ENCODE measurements around the gene SF3B2. TPM values are rescaled to one million over a fixed set of nuclear protein-coding genes. Genes with fewer than 3 reads are reported as not detected.

The SF3B2 gene
- total RNA-seq, 2 experiments from 2014 or later, result 256 to 281 TPM

DNA sequence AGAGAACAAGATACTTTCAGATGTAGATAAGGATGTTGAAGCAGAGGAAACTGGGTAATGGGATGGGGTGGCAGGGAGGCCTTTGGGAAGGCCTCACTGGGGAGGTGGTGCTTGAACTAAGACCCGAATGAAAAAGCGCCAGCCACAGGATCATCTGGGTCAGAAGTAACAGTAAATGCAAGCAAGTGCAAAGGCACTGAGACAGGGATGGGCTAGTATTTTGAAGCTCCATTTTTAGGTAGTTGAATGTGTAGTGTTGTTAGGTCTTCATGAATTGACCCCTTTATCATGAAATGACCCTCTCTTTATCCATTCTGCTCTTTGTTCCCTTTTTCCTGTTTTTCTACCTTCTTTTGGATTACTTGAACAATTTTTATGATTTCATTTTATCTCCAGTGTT, 11.7 kb downstream of the SF3B2 start:
- CTCF ChIA-PET, result interaction anchor here (1.2 to 10.7 kb wide), 4 partner anchors 19 to 71 kb away, joined by 3 to 95 read pairs (median 6); no protein-coding TSS in a partner anchor
- peaks cover 38% of the 10 kb centered on the region for H3K4me1 Mint-ChIP-seq

DNA sequence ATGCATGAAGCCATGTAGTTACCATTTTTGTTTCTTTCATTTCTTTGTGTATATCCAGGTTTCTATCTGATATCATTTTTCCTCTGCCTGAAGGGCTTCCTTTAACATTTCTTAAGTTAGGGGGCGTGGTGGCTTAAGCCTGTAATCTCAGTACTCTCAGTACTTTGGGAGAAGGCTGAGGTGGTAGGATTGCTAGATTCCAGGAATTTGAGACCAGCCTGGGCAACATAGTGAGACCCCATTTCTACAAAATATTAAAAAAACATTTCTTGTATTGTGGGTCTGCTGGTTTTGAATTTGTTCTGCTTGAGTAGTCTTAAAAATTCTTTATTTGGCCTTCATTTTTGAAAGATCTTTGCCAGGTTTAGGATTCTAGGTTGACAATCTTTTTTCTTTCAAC, 12.4 kb downstream of the SF3B2 start:
- no peaks in the 10 kb centered on the region for H3K9me3 Mint-ChIP-seq (ENCODE audit: low read depth)
- CTCF ChIA-PET, result interaction anchor here (1.7 to 10.7 kb wide), 4 partner anchors 11 to 71 kb away, joined by 4 to 95 read pairs (median 50); partner anchors contain the start of gene SF3B2
- H3K4me1 Mint-ChIP-seq, result peaks cover 45% of the 10 kb centered on the region
- no peak overlapping the region for H3K4me3 Mint-ChIP-seq
- DNase-seq (no peak), ATAC-seq (no peak)
- H3K36me3 Mint-ChIP-seq, result peaks cover 74% of the 10 kb centered on the region
- no peak overlapping the region for H3K27ac Mint-ChIP-seq
- H3K27me3 Mint-ChIP-seq, result no peaks in the 10 kb centered on the region

More for the DNA sequence above, 11.7 kb downstream of the SF3B2 start:
- ATAC-seq (no peak), DNase-seq (no peak)
- no peaks in the 10 kb centered on the region for H3K9me3 Mint-ChIP-seq (ENCODE audit: low read depth)
- peak overlapping the region; percentile 10 for H3K27ac Mint-ChIP-seq
- H3K27me3 Mint-ChIP-seq, result no peaks in the 10 kb centered on the region
- peaks cover 80% of the 10 kb centered on the region for H3K36me3 Mint-ChIP-seq
- no peak overlapping the region for H3K4me3 Mint-ChIP-seq

DNA sequence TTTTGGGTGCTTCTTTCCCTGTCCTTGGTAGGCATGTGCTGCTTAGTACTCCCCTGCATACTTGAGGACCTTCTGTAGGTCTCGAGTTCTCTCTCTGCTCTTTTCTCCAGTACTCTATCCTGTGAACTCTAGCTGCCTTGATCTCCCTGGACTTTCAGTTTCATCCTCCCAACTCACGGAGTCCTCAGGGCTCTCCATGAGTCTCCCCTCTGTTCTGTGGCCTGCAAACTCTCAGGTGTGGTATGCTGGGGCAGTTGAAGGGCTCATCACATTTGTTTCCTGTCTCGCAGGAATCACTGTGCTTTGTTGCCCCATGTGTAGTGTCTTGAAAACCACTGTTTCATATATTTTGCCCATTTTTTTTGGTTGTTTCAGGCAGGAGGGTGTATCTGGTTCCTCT, 14.6 kb downstream of the SF3B2 start:
- DNase-seq, result no peak
- Mint-ChIP-seq H3K4me3 (no peak overlapping the region), H3K27me3 (no peaks in the 10 kb centered on the region), H3K36me3 (peaks cover 60% of the 10 kb centered on the region), H3K27ac (peak overlapping the region; percentile 63), H3K4me1 (peaks cover 41% of the 10 kb centered on the region), H3K9me3 (ENCODE audit: low read depth) (no peaks in the 10 kb centered on the region)
- ATAC-seq, result no peak
- CTCF ChIA-PET, result interaction anchor here (1.2 to 10.7 kb wide), 8 partner anchors 8 to 155 kb away, joined by 3 to 95 read pairs (median 33); partner anchors contain the start of gene SF3B2

DNA sequence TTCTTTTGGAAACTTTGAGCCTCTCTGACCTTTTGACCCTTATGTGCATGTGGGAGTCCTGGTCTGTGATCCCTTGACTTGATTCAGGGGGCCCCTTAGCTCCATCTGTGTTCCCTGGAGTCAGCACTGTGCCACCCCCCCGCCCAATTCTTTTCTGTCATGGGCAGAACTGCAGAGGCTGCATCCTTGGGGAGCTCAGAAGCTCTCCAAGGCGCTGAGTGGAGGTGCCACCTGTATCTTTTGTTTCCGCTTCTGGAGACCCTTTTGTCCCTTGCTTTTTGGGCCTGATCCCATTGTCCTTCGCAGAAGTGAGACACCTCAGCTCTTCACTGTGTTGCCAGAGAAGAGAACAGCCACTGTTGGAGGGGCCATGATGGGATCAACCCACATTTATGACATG, 15.5 kb downstream of the SF3B2 start:
- H3K9me3 Mint-ChIP-seq (ENCODE audit: low read depth), result no peaks in the 10 kb centered on the region
- H3K4me1 Mint-ChIP-seq, result peaks cover 48% of the 10 kb centered on the region
- H3K27me3 Mint-ChIP-seq, result no peaks in the 10 kb centered on the region
- H3K36me3 Mint-ChIP-seq, result peaks cover 60% of the 10 kb centered on the region
- peak overlapping the region; percentile 65 for H3K27ac Mint-ChIP-seq
- DNase-seq, result no peak
- no peak overlapping the region for H3K4me3 Mint-ChIP-seq
- CTCF ChIA-PET, result interaction anchor here (0.7 to 10.7 kb wide), 23 partner anchors 9 to 319 kb away, joined by 3 to 95 read pairs (median 5); partner anchors contain the start of genes CCDC85B, MUS81 and SF3B2
- ATAC-seq, result no peak

DNA sequence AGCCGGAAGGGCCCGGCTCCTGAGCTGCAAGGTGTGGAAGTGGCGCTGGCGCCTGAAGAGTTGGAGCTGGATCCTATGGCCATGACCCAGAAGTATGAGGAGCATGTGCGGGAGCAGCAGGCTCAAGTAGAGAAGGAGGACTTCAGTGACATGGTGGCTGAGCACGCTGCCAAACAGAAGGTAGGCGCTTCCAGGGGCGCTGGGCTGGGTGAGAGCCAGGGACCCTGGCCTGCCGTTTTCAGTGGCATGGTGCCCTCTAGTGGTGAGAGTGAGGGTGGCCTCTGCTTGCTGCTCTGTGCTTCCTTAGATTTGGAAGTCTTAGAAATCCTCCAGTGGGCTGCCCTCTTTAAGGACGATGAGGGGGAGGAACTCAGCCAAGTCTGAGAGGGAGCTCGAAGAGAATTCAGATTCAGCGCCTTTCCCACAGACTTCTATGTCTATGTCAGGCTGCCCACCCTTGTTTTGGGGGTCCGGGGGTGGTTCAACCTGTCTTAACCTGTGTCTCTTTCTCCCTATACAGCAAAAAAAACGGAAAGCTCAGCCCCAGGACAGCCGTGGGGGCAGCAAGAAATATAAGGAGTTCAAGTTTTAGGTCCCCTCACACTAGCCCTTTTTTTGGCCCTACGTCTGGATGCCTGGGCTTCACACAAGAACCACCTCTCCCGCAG, 16.1 kb downstream of the SF3B2 start:
- ATAC-seq (peak; percentile 27), DNase-seq (peak; percentile 81)
- CTCF ChIA-PET, result interaction anchor here (0.5 to 10.7 kb wide), 33 partner anchors 9 to 356 kb away, joined by 3 to 95 read pairs (median 4); partner anchors contain the start of genes BANF1, CCDC85B, EIF1AD and KAT5
- H3K27ac Mint-ChIP-seq, result peak overlapping the region; percentile 88
- H3K9me3 Mint-ChIP-seq (ENCODE audit: low read depth), result no peaks in the 10 kb centered on the region
- H3K4me1 Mint-ChIP-seq, result peaks cover 53% of the 10 kb centered on the region
- H3K4me3 Mint-ChIP-seq, result no peak overlapping the region
- H3K36me3 Mint-ChIP-seq, result peaks cover 58% of the 10 kb centered on the region
- no peaks in the 10 kb centered on the region for H3K27me3 Mint-ChIP-seq

DNA sequence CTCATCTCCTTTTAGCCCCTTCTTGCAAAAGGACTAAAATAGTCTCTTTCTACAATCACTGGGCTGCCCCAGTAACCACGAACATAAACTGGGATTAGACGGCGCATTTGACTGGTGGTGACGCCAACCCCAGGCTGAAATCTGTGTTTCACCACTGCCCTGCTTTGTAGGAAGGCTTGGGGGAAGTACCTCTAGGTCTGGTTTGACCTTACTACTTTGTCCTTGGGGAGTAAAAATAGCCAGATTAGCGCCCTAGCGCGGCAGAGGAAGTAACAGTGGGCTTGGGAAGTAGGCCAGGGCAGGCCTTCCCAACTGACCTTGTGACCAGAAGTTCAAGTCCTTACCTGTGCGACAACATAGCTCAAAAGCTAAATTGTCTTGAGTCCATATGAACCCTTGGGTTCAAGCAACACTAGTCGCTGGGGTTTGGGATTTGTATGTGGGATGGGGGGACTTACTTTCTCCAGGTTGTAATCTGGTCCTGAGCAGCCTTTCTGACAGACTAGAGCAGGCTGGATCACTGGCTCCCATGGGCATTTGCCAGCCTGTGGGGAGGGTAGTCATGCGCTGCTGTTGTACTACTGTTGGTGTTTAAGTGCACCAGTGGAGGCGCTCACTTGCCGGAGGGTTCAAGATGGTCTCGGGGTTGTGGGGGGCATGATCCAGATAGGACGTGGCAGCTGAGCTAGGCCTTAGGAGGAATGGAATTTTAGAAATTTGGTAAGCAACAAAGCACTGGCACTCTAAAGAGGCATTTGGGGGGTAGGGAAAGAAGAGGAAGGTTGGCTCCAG, 17.0 kb downstream of the SF3B2 start:
- H3K4me3 Mint-ChIP-seq, result peak overlapping the region; percentile 62
- DNase-seq (peak; percentile 63), ATAC-seq (peak; percentile 14)
- H3K9me3 Mint-ChIP-seq (ENCODE audit: low read depth), result no peaks in the 10 kb centered on the region
- no peaks in the 10 kb centered on the region for H3K27me3 Mint-ChIP-seq
- H3K27ac Mint-ChIP-seq, result peak overlapping the region; percentile 88
- H3K4me1 Mint-ChIP-seq, result peaks cover 50% of the 10 kb centered on the region
- H3K36me3 Mint-ChIP-seq, result peaks cover 53% of the 10 kb centered on the region
- CTCF ChIA-PET, result interaction anchor here (0.7 to 10.7 kb wide), 25 partner anchors 10 to 357 kb away, joined by 3 to 95 read pairs (median 4); partner anchors contain the start of genes BANF1, EIF1AD, KAT5 and SF3B2

DNA sequence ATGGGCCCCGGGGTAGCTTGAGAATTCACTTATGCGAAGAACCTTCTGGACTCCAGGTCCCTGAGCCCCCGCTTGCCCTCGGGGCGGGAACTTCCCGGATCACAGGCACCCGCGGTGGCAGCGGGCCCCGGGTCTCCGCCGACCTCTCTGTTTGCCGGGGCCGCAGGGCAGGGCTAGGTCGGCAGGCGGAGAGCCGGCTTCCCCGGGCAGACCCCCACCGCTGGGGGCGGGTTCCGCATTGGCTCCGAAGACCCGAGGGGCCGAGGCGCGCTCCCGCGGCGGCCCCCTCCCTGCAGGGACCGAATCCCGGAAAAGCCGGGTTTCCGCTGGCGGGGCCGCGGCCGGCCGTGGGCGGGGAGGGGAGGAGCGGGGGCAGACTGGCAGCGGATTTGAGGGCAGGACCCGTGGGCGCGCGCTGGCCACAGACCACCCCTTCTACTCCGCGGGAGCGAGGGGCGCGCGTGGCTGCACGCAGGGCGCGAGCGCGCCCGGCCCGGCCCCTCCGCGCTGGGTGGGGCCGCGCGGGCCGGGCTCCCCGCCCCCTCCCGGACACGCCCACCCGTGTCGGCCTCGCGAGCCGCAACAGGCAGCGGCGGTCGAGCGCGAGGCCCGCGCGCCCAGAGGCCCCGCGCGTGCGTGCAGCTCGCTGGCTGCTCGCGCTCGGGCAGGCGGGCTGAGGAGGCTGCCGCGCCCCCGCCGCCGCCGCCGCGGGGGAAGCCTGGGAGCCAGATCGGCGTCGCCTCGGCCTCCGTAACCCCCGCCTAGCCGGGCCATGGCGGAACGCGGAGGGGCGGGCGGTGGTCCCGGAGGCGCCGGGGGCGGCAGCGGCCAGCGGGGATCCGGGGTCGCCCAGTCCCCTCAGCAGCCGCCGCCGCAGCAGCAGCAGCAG, 17.8 kb downstream of the SF3B2 start, which contains the start of gene PACS1:
TSS of gene PACS1 (plus strand) at position 558 of the 889 bp plus-strand sequence. CDS start at position 773, 215 bp downstream.
- H3K27ac Mint-ChIP-seq, result peak within 1 kb of the TSS; percentile 88
- DNase-seq (peak; percentile 87), ATAC-seq (peak; percentile 77)
- CTCF ChIA-PET, result interaction anchor here (0.7 to 10.7 kb wide), 15 partner anchors 10 to 290 kb away, joined by 3 to 95 read pairs (median 6); partner anchors contain the start of genes BANF1, EIF1AD and SF3B2
- H3K9me3 Mint-ChIP-seq (ENCODE audit: low read depth), result no peaks in the 10 kb centered on the region
- H3K4me1 Mint-ChIP-seq, result peaks cover 54% of the 10 kb centered on the region
- peak within 1 kb of the TSS; percentile 91 for H3K4me3 Mint-ChIP-seq
- H3K36me3 Mint-ChIP-seq, result peaks cover 50% of the 10 kb centered on the region
- H3K27me3 Mint-ChIP-seq, result no peaks in the 10 kb centered on the region

DNA sequence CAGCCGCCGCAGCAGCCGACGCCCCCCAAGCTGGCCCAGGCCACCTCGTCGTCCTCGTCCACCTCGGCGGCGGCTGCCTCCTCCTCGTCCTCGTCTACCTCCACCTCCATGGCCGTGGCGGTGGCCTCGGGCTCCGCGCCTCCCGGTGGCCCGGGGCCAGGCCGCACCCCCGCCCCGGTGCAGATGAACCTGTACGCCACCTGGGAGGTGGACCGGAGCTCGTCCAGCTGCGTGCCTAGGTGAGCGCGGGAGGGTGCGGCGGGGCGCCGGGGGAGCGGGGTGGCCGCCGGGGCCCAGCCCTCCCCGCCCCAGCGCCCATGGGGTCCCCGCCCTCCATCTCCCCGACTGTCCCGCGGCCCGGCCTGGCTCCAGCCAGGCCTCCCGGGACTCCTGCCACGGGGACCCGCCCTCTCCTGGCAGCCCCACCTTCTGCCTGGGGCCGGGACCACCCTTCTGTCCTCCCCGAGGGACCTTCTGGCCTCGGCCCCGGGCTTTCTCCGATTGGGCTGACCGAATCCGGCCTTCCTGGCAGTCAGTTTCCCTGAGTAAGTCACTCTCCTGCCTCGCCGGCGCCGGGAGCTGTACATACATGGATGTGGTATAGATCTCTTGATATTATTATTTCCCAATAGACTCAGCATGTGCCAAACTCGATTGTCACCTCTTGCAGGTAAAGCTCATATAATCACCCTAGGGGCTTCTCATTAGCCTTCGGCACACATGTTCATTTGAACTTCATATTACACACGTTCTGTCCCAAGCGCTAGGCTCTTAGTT, 18.6 kb downstream of the SF3B2 start:
- Mint-ChIP-seq H3K27ac (peak overlapping the region; percentile 83), H3K4me1 (peaks cover 51% of the 10 kb centered on the region), H3K4me3 (peak overlapping the region; percentile 91), H3K9me3 (ENCODE audit: low read depth) (no peaks in the 10 kb centered on the region), H3K27me3 (no peaks in the 10 kb centered on the region), H3K36me3 (peaks cover 44% of the 10 kb centered on the region)
- peak; percentile 8 for ATAC-seq
- CTCF ChIA-PET, result interaction anchor here (0.7 to 10.7 kb wide), 14 partner anchors 9 to 212 kb away, joined by 3 to 95 read pairs (median 4); no protein-coding TSS in a partner anchor
- no peak for DNase-seq

DNA sequence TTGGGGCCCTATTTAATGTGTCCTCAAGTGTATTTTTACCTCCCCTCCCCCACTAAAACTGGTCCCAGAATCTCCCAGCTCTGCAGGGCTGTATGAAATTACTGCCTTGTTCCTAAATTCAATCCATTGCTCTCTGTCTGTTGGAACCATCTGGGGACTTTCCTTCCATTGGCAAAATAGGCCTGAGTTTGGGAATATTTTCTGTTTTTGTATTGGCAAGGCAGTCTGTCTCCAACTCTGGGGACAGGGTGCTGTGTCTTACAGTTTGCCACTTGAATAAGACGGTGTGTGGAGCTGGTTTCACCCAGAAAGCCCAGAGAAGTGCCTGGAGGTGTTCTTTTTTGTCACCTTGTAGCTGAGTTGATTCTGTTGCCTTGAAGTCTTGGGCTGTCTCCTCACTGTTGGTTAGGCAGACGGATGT, 19.2 kb downstream of the SF3B2 start:
- H3K27ac Mint-ChIP-seq, result peak overlapping the region; percentile 83
- peaks cover 43% of the 10 kb centered on the region for H3K36me3 Mint-ChIP-seq

DNA sequence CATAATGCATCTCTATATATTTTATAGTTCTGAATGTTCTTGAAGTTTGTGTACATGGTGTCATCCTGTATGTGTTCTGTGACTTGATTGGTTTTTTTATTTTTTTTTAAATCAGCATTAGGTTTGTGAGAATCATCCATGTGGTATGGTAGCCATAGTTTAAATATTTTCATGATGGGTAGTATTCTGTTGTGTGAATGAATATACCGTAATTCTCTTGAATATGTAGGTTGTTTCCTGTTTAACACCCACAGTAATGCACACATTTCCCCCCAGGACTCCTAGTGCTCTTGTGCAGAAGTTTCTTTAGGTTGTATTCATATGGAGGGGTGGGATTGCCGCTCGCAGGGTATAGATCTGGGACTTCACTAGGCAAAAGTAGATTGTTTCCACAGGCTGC, 19.9 kb downstream of the SF3B2 start:
- Mint-ChIP-seq H3K4me1 (peaks cover 40% of the 10 kb centered on the region), H3K27me3 (no peaks in the 10 kb centered on the region), H3K4me3 (peak overlapping the region; percentile 91), H3K36me3 (peaks cover 39% of the 10 kb centered on the region), H3K9me3 (ENCODE audit: low read depth) (no peaks in the 10 kb centered on the region), H3K27ac (peak overlapping the region; percentile 83)
- DNase-seq (no peak), ATAC-seq (no peak)
- CTCF ChIA-PET, result interaction anchor here (1.0 to 10.7 kb wide), 7 partner anchors 9 to 63 kb away, joined by 3 to 95 read pairs (median 7); no protein-coding TSS in a partner anchor

More for the DNA sequence above, 19.2 kb downstream of the SF3B2 start:
- Mint-ChIP-seq H3K27me3 (no peaks in the 10 kb centered on the region), H3K4me1 (peaks cover 47% of the 10 kb centered on the region), H3K4me3 (peak overlapping the region; percentile 91), H3K9me3 (ENCODE audit: low read depth) (no peaks in the 10 kb centered on the region)
- no peak for DNase-seq
- ATAC-seq, result no peak
- CTCF ChIA-PET, result interaction anchor here (0.7 to 10.7 kb wide), 10 partner anchors 10 to 64 kb away, joined by 3 to 95 read pairs (median 6); no protein-coding TSS in a partner anchor

DNA sequence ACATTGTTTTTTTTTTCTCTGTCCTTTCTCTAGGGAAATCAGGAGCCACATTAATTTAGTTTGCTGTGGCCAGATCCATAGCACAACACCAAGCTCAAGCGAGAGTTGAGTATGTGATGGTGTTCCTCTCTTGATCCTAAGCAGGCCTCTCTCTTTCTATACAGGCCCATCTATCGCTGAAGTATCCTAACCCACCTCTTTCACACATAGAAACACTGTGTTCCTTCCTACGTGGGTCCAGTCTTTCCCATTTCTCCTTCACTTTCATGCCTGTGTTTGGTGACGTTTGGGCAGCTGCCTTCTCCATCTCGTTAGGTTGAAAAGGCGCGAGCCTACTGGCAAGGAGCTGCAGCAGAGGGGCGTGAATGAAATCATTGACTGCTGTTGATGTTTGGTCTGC, 20.4 kb downstream of the SF3B2 start:
- Mint-ChIP-seq H3K9me3 (ENCODE audit: low read depth) (no peaks in the 10 kb centered on the region), H3K4me3 (peak overlapping the region; percentile 91), H3K27me3 (no peaks in the 10 kb centered on the region), H3K27ac (peak overlapping the region; percentile 83), H3K4me1 (peaks cover 43% of the 10 kb centered on the region), H3K36me3 (peaks cover 37% of the 10 kb centered on the region)
- DNase-seq, result no peak
- CTCF ChIA-PET, result interaction anchor here (1.0 to 10.7 kb wide), 3 partner anchors 9 to 63 kb away, joined by 4 to 95 read pairs (median 7); no protein-coding TSS in a partner anchor
- ATAC-seq, result no peak
